HG03139 (cell line): Measurements from ENCODE around the gene CAV2.

ENCODE experiments used
- ATAC-seq: cut with Tn5 transposase; IDR thresholded peaks from one replicate; pipeline ENCODE4 v1.9.1; 2021; ENCODE audit not compliant: unreplicated experiment

Gene CAV2

GRCh38 chr7:116522247-116522646 is 22.7 kb downstream of the CAV2 start:
- no peak for ATAC-seq

- ATAC-seq, result no peak
Measured at GRCh38 chr7:116524221-116524608, 24.7 kb downstream of the CAV2 start.

GRCh38 chr7:116524609-116525297 is 25.2 kb downstream of the CAV2 start, which contains the start of gene CAV1:
CAV1 (plus strand) TSS chr7:116525036; CDS start chr7:116525063, 27 bp downstream.
- ATAC-seq, result no peak

- peak; percentile 39 for ATAC-seq
Measured at GRCh38 chr7:116525298-116525912, 25.9 kb downstream of the CAV2 start.

GRCh38 chr7:116525913-116526861 is 26.6 kb downstream of the CAV2 start:
- peak; percentile 92 for ATAC-seq

- no peak for ATAC-seq
Measured at GRCh38 chr7:116526897-116527296, 27.4 kb downstream of the CAV2 start.

GRCh38 chr7:116527521-116527920 is 28.0 kb downstream of the CAV2 start:
- no peak for ATAC-seq

GRCh38 chr7:116528008-116528789 is 28.7 kb downstream of the CAV2 start:
- no peak for ATAC-seq

- ATAC-seq, result no peak
Measured at GRCh38 chr7:116529250-116529649, 29.7 kb downstream of the CAV2 start.

- no peak for ATAC-seq
Measured at GRCh38 chr7:116530107-116530820, 30.7 kb downstream of the CAV2 start.

- ATAC-seq, result no peak
Measured at GRCh38 chr7:116532102-116532688, 32.7 kb downstream of the CAV2 start.

GRCh38 chr7:116534790-116535189 is 35.3 kb downstream of the CAV2 start:
- no peak for ATAC-seq

GRCh38 chr7:116535416-116535815 is 35.9 kb downstream of the CAV2 start:
- no peak for ATAC-seq

GRCh38 chr7:116538138-116538537 is 38.6 kb downstream of the CAV2 start:
- ATAC-seq, result no peak

- ATAC-seq, result no peak
Measured at GRCh38 chr7:116539879-116540278, 40.3 kb downstream of the CAV2 start.

GRCh38 chr7:116540743-116541142 is 41.2 kb downstream of the CAV2 start:
- no peak for ATAC-seq

- no peak for ATAC-seq
Measured at GRCh38 chr7:116541951-116542350, 42.4 kb downstream of the CAV2 start.

GRCh38 chr7:116542618-116543017 is 43.1 kb downstream of the CAV2 start:
- ATAC-seq, result no peak

GRCh38 chr7:116543664-116544063 is 44.1 kb downstream of the CAV2 start:
- no peak for ATAC-seq

GRCh38 chr7:116544487-116544886 is 44.9 kb downstream of the CAV2 start:
- ATAC-seq, result no peak
